Smooth muscle cell (in vitro differentiated cells): ENCODE results near the gene PLAU. TPM values are rescaled to one million over a fixed set of nuclear protein-coding genes. Genes with fewer than 3 reads are reported as not detected.
A peak's percentile ranks its signal among the peaks of the same experiment; 100 is the strongest.

ENCODE experiments used
- DNase-seq: peaks from one replicate; lab custom pipeline; 2025; ENCODE audit not compliant: unreplicated experiment; lab: John Stamatoyannopoulos, UW
- H2AFZ ChIP-seq: fragments of 200-600 bp; sonication (generic); 2 replicates; pipeline ENCODE4 v1.6.0; 2016; ENCODE audit warnings: antibody characterized with exemption, low read depth, mild to moderate bottlenecking
- H3F3A ChIP-seq: fragments of 200-600 bp; sonication (generic); 2 replicates; pipeline ENCODE4 v1.6.0; 2017; ENCODE audit warnings: antibody characterized with exemption, low read depth
- H3K27ac ChIP-seq: fragments of 200-600 bp; sonication (generic); 2 replicates; pipeline ENCODE4 v1.5.1; 2016; ENCODE audit warnings: low read depth, mild to moderate bottlenecking
- H3K27me3 ChIP-seq: fragments of 200-600 bp; sonication (generic); 2 replicates; pipeline ENCODE4 v1.6.1; 2016; ENCODE audit warnings: low read depth, mild to moderate bottlenecking
- H3K36me3 ChIP-seq: fragments of 200-600 bp; sonication (generic); 2 replicates; pipeline ENCODE4 v1.5.1; 2016; ENCODE audit warnings: low read depth
- H3K4me1 ChIP-seq: fragments of 200-600 bp; sonication (generic); 2 replicates; pipeline ENCODE4 v1.5.1; 2016; ENCODE audit warnings: low read depth
- H3K4me2 ChIP-seq: fragments of 200-600 bp; sonication (generic); 2 replicates; pipeline ENCODE4 v1.6.0; 2016; ENCODE audit warnings: mild to moderate bottlenecking
- H3K4me3 ChIP-seq: fragments of 200-600 bp; sonication (generic); 2 replicates; pipeline ENCODE4 v1.5.1; 2016; ENCODE audit warnings: mild to moderate bottlenecking
- H3K79me2 ChIP-seq: fragments of 200-600 bp; sonication (generic); 2 replicates; pipeline ENCODE4 v1.6.0; 2016; ENCODE audit warnings: low read depth, mild to moderate bottlenecking
- H3K9ac ChIP-seq: fragments of 200-600 bp; sonication (generic); 2 replicates; pipeline ENCODE4 v1.6.0; 2016; ENCODE audit warnings: low read depth
- H3K9me3 ChIP-seq: fragments of 200-600 bp; sonication (generic); replicated peaks from 2 replicates; pipeline ENCODE4 v1.5.1; 2016; ENCODE audit warnings: low read depth
- H4K20me1 ChIP-seq: fragments of 200-600 bp; sonication (generic); 2 replicates; pipeline ENCODE4 v1.6.0; 2016; ENCODE audit warnings: low read depth
- WGBS: methylation state at CpG from one replicate; pipeline ENCODE4 v1.1.7; 2016; ENCODE audit warnings: low lambda C conversion rate; 5-methylcytosine and 5-hydroxymethylcytosine counted together
- polyA plus RNA-seq: library from polyadenylated mRNA; unstranded; fragments of >200 nt; fragmentation: Nextera tagmentation; extraction: Ambion mirVana; gene quantifications from 2 replicates; pipeline ENCODE4 v1.2.1, GENCODE V29; 2016
- total RNA-seq: library from RNA; depleted of rRNA; stranded (reverse); fragments of >200 nt; gene quantifications from 2 replicates; pipeline ENCODE4 v1.2.3, GENCODE V29; 2014
- TF ChIP-seq, protein P1 (sequence below): fragments of 200-600 bp; sonication (generic); IDR thresholded peaks from 2 replicates; pipeline ENCODE4 v1.5.1; 2017; ENCODE audit warnings: borderline replicate concordance, mild to moderate bottlenecking, antibody characterized with exemption; ENCODE audit not compliant: insufficient read depth, poor library complexity, severe bottlenecking

Gene PLAU
- total and polyA plus RNA-seq, 2 experiments from 2014 or later = 9.2 to 10.7 TPM

DNA sequence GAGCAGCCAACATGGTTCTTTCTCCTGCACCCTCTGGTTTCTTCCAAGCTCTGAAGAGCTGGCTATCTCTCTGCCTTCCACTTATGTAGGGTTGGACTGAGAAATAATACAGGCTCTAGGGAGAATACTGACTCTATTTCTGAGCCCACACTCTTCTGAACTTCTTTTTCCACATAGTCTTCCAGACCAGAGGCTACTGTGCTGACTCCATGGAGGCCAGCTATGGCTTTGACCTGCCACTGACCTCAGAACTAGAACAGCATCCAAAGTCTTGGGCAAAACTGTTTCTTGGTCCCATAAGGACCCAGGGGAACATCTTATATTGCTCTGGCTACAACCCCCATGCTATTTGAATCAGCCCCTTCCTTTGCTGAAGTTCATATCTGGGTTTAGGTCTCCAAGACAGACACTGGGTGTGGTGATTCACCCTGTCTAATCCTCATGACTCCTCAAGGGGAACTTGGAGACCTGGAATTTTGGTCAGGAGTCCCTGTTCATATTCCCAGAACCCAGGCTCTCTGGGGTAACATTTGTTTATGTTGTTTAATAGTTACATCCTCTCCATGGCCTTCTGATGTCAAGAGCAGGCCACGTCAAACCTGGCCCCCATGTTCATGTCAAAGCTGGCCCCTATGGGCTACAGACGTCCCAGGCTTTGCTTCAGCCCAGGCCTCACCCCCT, 12.1 kb upstream of the PLAU start:
- Histone ChIP-seq H3K4me1 (peaks cover 6% of the 10 kb centered on the region), H3K27ac (peak overlapping the region; percentile 89), H2AFZ (no peak overlapping the region), H3K9me3 (no peaks in the 10 kb centered on the region), H3K27me3 (no peaks in the 10 kb centered on the region), H3K9ac (peak overlapping the region; percentile 54), H4K20me1 (no peaks in the 10 kb centered on the region), H3F3A (peaks cover 12% of the 10 kb centered on the region), H3K36me3 (no peaks in the 10 kb centered on the region), H3K4me3 (no peak overlapping the region), H3K79me2 (no peaks in the 10 kb centered on the region), H3K4me2 (peak overlapping the region; percentile 64)
- WGBS = 57% methylated on average over 2 of the region's 2 CpGs
- DNase-seq = no peak
- TF ChIP-seq, protein P1, sequence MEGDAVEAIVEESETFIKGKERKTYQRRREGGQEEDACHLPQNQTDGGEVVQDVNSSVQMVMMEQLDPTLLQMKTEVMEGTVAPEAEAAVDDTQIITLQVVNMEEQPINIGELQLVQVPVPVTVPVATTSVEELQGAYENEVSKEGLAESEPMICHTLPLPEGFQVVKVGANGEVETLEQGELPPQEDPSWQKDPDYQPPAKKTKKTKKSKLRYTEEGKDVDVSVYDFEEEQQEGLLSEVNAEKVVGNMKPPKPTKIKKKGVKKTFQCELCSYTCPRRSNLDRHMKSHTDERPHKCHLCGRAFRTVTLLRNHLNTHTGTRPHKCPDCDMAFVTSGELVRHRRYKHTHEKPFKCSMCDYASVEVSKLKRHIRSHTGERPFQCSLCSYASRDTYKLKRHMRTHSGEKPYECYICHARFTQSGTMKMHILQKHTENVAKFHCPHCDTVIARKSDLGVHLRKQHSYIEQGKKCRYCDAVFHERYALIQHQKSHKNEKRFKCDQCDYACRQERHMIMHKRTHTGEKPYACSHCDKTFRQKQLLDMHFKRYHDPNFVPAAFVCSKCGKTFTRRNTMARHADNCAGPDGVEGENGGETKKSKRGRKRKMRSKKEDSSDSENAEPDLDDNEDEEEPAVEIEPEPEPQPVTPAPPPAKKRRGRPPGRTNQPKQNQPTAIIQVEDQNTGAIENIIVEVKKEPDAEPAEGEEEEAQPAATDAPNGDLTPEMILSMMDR = no peak

DNA sequence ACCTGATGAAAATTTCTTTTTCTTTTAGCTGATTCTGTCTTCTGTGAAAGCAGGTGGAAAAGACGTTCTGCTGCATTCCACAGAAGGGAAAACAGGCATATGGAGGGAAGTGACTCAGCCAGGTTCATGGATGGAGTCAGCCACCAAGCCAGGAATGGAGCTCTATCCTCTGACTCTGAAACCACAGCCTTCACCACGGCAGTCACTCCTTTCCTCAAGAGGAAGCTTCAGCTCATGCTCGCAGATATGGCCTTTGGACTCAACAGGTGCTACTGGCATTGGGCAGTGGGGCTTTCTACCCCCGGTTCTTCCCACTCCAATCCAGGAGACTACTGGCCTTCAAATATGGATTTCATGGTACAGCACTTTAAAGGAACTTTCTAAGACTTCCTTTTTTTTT, 11.5 kb upstream of the PLAU start:
- no peak for DNase-seq
- Histone ChIP-seq H3K4me3 (no peak overlapping the region), H3K79me2 (no peaks in the 10 kb centered on the region), H3F3A (peaks cover 7% of the 10 kb centered on the region), H3K9me3 (no peaks in the 10 kb centered on the region), H3K4me1 (peaks cover 6% of the 10 kb centered on the region), H3K27ac (peak overlapping the region; percentile 89), H3K4me2 (peak overlapping the region; percentile 64), H2AFZ (no peak overlapping the region), H3K27me3 (no peaks in the 10 kb centered on the region), H4K20me1 (no peaks in the 10 kb centered on the region), H3K9ac (peak overlapping the region; percentile 54), H3K36me3 (no peaks in the 10 kb centered on the region)
- TF ChIP-seq, protein P1 = no peak
- 36% methylated on average over 4 of the region's 4 CpGs for WGBS

DNA sequence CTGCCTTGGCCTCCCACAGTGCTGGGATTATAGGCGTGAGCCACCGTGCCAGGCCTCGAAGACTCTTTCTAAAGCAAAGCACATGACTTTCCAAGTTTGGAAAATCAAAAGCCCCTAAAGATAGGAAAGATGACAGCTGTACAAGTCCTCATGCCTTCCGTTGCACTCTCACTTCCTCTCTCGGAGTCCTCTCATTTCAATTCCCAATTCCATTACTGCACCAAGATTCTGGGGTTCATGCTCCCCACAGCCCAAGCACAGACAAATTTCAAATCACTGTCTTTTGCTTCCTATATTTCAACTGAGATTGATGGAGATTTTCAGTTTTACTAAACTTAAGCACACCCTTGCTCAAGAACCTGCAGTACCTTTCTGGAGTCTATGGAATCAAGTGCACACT, 10.9 kb upstream of the PLAU start:
- no peak for DNase-seq
- no peak overlapping the region for H3K4me2 ChIP-seq
- no peaks in the 10 kb centered on the region for H3K36me3 ChIP-seq
- peaks cover 6% of the 10 kb centered on the region for H3K4me1 ChIP-seq
- WGBS = 91% methylated on average over 5 of the region's 5 CpGs
- peak overlapping the region; percentile 89 for H3K27ac ChIP-seq
- H4K20me1 ChIP-seq = no peaks in the 10 kb centered on the region
- no peak overlapping the region for H3K4me3 ChIP-seq
- no peak overlapping the region for H2AFZ ChIP-seq
- H3K9ac ChIP-seq = no peak overlapping the region
- no peaks in the 10 kb centered on the region for H3K9me3 ChIP-seq
- H3K27me3 ChIP-seq = no peaks in the 10 kb centered on the region
- TF ChIP-seq, protein P1 = no peak
- peaks cover 7% of the 10 kb centered on the region for H3F3A ChIP-seq
- H3K79me2 ChIP-seq = no peaks in the 10 kb centered on the region

DNA sequence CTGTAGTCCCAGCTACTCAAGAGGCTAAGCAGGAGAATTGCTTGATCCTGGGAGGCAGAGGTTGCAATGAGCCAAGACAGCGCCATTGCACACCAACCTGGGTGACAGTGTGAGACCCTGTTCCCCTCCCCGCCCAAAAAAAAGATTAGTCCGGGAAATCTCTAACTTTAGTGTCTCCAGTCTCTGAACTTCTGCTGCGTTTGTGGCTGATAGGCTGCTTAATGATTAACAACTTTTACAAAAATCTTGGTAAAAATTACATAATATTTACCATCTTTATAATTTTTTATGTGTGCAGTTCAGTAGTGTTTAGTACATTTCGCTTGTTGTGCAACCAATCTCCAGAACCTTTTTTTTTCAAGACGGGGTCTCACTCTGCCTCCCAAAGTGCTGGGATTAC, 9.7 kb upstream of the PLAU start:
- Histone ChIP-seq H3K9ac (no peak overlapping the region), H3K4me2 (no peak overlapping the region), H3F3A (peaks cover 7% of the 10 kb centered on the region), H3K27me3 (no peaks in the 10 kb centered on the region), H3K4me1 (peaks cover 11% of the 10 kb centered on the region), H4K20me1 (no peaks in the 10 kb centered on the region), H3K27ac (no peak overlapping the region), H2AFZ (no peak overlapping the region), H3K4me3 (no peak overlapping the region), H3K36me3 (no peaks in the 10 kb centered on the region), H3K79me2 (no peaks in the 10 kb centered on the region), H3K9me3 (no peaks in the 10 kb centered on the region)
- WGBS = 77% methylated on average over 6 of the region's 6 CpGs
- TF ChIP-seq, protein P1 = no peak
- DNase-seq = no peak
